OCI-LY7 (cell line): Measurements from ENCODE around the gene MOBP.

Experiments
- CTCF ChIP-seq: fragments of 200-600 bp; sonication (generic); conservative IDR thresholded peaks from 2 replicates; pipeline ENCODE4 v1.5.1; 2014; ENCODE audit warnings: mild to moderate bottlenecking, antibody characterized with exemption, low read length, moderate library complexity, mixed read lengths
- EZH2phosphoT487 ChIP-seq: fragments of 200-600 bp; sonication (generic); IDR thresholded peaks from 2 replicates; pipeline ENCODE4 v1.6.1; 2018; ENCODE audit warnings: low read depth, borderline replicate concordance, mild to moderate bottlenecking, mixed run types, antibody characterized with exemption, low read length, moderate library complexity, mixed read lengths

GRCh38 chr3:39519103-39519502 is 51.6 kb downstream of the MOBP start:
- no peak for TF ChIP-seq CTCF
- TF ChIP-seq EZH2phosphoT487, result no peak
